ENCODE data around the gene RCN1. TPM values are rescaled to one million over a fixed set of nuclear protein-coding genes. Genes with fewer than 3 reads are reported as not detected.
A peak's percentile ranks its signal among the peaks of the same experiment; 100 is the strongest.

The RCN1 gene
- polyA plus RNA-seq (2013, experiment 1 of 4), result 302 TPM
- polyA plus RNA-seq (2013, experiment 2 of 4), result 305 TPM
- 212 TPM for polyA plus RNA-seq (2013, experiment 3 of 4)
- 237 TPM for polyA plus RNA-seq (2013, experiment 4 of 4)

DNA sequence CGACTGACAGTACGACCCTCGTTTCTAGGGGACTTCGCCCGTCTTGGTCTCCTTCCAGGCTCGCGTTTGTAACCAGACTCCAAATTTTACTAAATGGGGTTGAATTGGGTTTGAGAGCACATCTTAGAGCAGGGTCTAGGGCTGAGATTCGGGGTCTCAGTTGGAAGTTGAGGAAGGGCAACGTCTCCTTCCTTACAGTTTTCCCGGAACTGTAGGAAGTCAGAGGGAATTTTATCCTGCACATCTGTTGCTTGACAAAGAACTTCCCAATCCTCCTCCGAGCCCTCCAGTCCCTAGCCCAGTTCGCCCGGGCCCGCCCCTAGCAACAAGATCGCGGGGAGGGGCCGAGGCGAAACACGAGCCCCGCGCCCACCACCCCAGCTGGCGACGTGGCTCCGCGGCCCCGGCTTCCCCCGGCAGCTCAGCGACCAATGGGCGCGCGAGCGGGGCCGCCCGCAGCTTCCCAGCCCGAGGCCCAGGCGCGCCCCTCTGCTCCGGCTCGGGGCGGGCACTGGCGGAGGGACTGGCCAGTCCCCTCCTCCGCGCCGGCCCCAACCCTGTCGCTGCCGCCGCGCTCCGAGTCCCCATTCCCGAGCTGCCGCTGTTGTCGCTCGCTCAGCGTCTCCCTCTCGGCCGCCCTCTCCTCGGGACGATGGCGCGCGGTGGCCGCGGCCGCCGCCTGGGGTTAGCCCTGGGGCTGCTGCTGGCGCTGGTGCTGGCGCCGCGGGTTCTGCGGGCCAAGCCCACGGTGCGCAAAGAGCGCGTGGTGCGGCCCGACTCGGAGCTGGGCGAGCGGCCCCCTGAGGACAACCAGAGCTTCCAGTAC is at the start of gene RCN1:
Gene RCN1, plus strand, starts transcription at position 530 of the 826 bp plus-strand sequence. Its CDS starts 123 bp downstream, at position 653.
- 1 to 2% methylated on average over 70 to 71 of the region's 79 CpGs for WGBS, 2 experiments
- H3K9me3 ChIP-seq (ENCODE audit: control insufficient read depth, low read length), result no peaks in the 10 kb centered on the region
- peak within 1 kb of the TSS; percentile 94 for H3K27ac ChIP-seq (ENCODE audit: insufficient read depth, low read depth, low read length, poor library complexity, severe bottlenecking)
- H3K27me3 ChIP-seq (ENCODE audit: control insufficient read depth, insufficient read depth, low read length, poor library complexity, severe bottlenecking), result no peaks in the 10 kb centered on the region
- H3K36me3 ChIP-seq (ENCODE audit: control insufficient read depth, insufficient read depth, low read length), result no peaks in the 10 kb centered on the region
- peaks cover 8% of the 10 kb centered on the region for H3K4me1 ChIP-seq (ENCODE audit: control insufficient read depth, insufficient read depth, low read length)
- H3K4me3 ChIP-seq (ENCODE audit: insufficient read depth, low read depth, low read length), result peak within 1 kb of the TSS; percentile 90

GRCh38 chr11:32043737-32044136 is 47.1 kb upstream of the RCN1 start:
- Histone ChIP-seq H3K4me3 (ENCODE audit: insufficient read depth, low read depth, low read length) (no peak overlapping the region), H3K27ac (ENCODE audit: insufficient read depth, low read depth, low read length, poor library complexity, severe bottlenecking) (no peak overlapping the region), H3K27me3 (ENCODE audit: control insufficient read depth, insufficient read depth, low read length, poor library complexity, severe bottlenecking) (no peaks in the 10 kb centered on the region), H3K4me1 (ENCODE audit: control insufficient read depth, insufficient read depth, low read length) (no peaks in the 10 kb centered on the region), H3K9me3 (ENCODE audit: control insufficient read depth, low read length) (no peaks in the 10 kb centered on the region), H3K36me3 (ENCODE audit: control insufficient read depth, insufficient read depth, low read length) (no peaks in the 10 kb centered on the region)
- WGBS, 2 experiments, result 96 to 100% methylated on average over 1 of the region's 1 CpG

GRCh38 chr11:32044158-32044863 is 46.6 kb upstream of the RCN1 start:
- H3K27me3 ChIP-seq (ENCODE audit: control insufficient read depth, insufficient read depth, low read length, poor library complexity, severe bottlenecking), result no peaks in the 10 kb centered on the region
- no peak overlapping the region for H3K4me3 ChIP-seq (ENCODE audit: insufficient read depth, low read depth, low read length)
- no peak overlapping the region for H3K27ac ChIP-seq (ENCODE audit: insufficient read depth, low read depth, low read length, poor library complexity, severe bottlenecking)
- H3K9me3 ChIP-seq (ENCODE audit: control insufficient read depth, low read length), result no peaks in the 10 kb centered on the region
- no peaks in the 10 kb centered on the region for H3K36me3 ChIP-seq (ENCODE audit: control insufficient read depth, insufficient read depth, low read length)
- WGBS, 2 experiments, result 72 to 73% methylated on average over 4 of the region's 4 CpGs
- H3K4me1 ChIP-seq (ENCODE audit: control insufficient read depth, insufficient read depth, low read length), result no peaks in the 10 kb centered on the region

- Histone ChIP-seq H3K36me3 (ENCODE audit: control insufficient read depth, insufficient read depth, low read length) (no peaks in the 10 kb centered on the region), H3K4me1 (ENCODE audit: control insufficient read depth, insufficient read depth, low read length) (no peaks in the 10 kb centered on the region), H3K9me3 (ENCODE audit: control insufficient read depth, low read length) (no peaks in the 10 kb centered on the region), H3K4me3 (ENCODE audit: insufficient read depth, low read depth, low read length) (no peak overlapping the region), H3K27me3 (ENCODE audit: control insufficient read depth, insufficient read depth, low read length, poor library complexity, severe bottlenecking) (no peaks in the 10 kb centered on the region), H3K27ac (ENCODE audit: insufficient read depth, low read depth, low read length, poor library complexity, severe bottlenecking) (no peak overlapping the region)
Measured at GRCh38 chr11:32045456-32045855, 45.4 kb upstream of the RCN1 start.

- WGBS, 2 experiments, result 95% methylated on average over 4 of the region's 4 CpGs
- Histone ChIP-seq H3K27ac (ENCODE audit: insufficient read depth, low read depth, low read length, poor library complexity, severe bottlenecking) (no peak overlapping the region), H3K27me3 (ENCODE audit: control insufficient read depth, insufficient read depth, low read length, poor library complexity, severe bottlenecking) (no peaks in the 10 kb centered on the region), H3K9me3 (ENCODE audit: control insufficient read depth, low read length) (no peaks in the 10 kb centered on the region), H3K4me1 (ENCODE audit: control insufficient read depth, insufficient read depth, low read length) (no peaks in the 10 kb centered on the region), H3K36me3 (ENCODE audit: control insufficient read depth, insufficient read depth, low read length) (no peaks in the 10 kb centered on the region), H3K4me3 (ENCODE audit: insufficient read depth, low read depth, low read length) (no peak overlapping the region)
Measured at GRCh38 chr11:32050264-32050663, 40.6 kb upstream of the RCN1 start.

GRCh38 chr11:32052215-32052614 is 38.7 kb upstream of the RCN1 start:
- Histone ChIP-seq H3K4me3 (ENCODE audit: insufficient read depth, low read depth, low read length) (no peak overlapping the region), H3K27me3 (ENCODE audit: control insufficient read depth, insufficient read depth, low read length, poor library complexity, severe bottlenecking) (no peaks in the 10 kb centered on the region), H3K27ac (ENCODE audit: insufficient read depth, low read depth, low read length, poor library complexity, severe bottlenecking) (no peak overlapping the region), H3K36me3 (ENCODE audit: control insufficient read depth, insufficient read depth, low read length) (no peaks in the 10 kb centered on the region), H3K9me3 (ENCODE audit: control insufficient read depth, low read length) (no peaks in the 10 kb centered on the region), H3K4me1 (ENCODE audit: control insufficient read depth, insufficient read depth, low read length) (no peaks in the 10 kb centered on the region)
- 40 to 42% methylated on average over 6 of the region's 6 CpGs for WGBS, 2 experiments

DNA sequence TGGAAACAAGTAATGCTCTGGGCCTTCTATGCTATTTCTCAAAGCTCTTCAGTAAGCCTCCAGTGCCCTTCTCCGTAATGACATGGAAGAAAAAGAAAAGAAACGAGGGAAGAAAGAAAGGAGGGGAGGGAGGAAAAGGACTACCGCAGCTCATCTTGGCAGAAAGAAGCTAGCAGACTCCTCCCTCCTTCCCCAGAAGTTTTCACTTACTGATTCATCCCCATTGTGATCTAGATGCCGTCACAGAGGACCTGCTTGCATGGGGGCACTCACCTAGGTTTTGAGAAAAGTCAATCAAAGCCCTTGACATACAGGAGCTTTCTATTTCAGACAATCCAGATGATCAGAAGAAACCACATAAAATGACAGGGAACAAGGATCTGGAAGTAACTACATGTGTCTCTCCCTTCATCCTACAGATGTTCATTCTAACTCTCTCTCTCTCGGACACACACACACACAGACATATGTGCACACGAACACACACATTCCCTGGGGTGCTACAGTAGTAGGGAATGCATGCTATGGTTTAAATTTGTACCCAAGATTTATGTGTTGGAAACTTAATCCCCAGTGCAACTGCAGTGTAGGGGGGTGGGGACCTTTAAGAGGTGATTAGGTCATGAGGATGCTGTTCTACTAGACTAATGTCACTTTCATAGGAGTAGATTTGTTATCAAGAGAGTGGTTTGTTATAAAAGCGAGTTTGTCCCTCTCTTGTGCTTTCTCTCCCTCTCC is 37.6 kb upstream of the RCN1 start:
- Histone ChIP-seq H3K27me3 (ENCODE audit: control insufficient read depth, insufficient read depth, low read length, poor library complexity, severe bottlenecking) (no peaks in the 10 kb centered on the region), H3K9me3 (ENCODE audit: control insufficient read depth, low read length) (no peaks in the 10 kb centered on the region), H3K4me1 (ENCODE audit: control insufficient read depth, insufficient read depth, low read length) (no peaks in the 10 kb centered on the region), H3K27ac (ENCODE audit: insufficient read depth, low read depth, low read length, poor library complexity, severe bottlenecking) (no peak overlapping the region), H3K4me3 (ENCODE audit: insufficient read depth, low read depth, low read length) (no peak overlapping the region), H3K36me3 (ENCODE audit: control insufficient read depth, insufficient read depth, low read length) (no peaks in the 10 kb centered on the region)
- 71 to 85% methylated on average over 6 to 7 of the region's 7 CpGs for WGBS, 2 experiments

GRCh38 chr11:32055861-32056260 is 35.0 kb upstream of the RCN1 start:
- Histone ChIP-seq H3K4me3 (ENCODE audit: insufficient read depth, low read depth, low read length) (no peak overlapping the region), H3K36me3 (ENCODE audit: control insufficient read depth, insufficient read depth, low read length) (no peaks in the 10 kb centered on the region), H3K27me3 (ENCODE audit: control insufficient read depth, insufficient read depth, low read length, poor library complexity, severe bottlenecking) (no peaks in the 10 kb centered on the region), H3K9me3 (ENCODE audit: control insufficient read depth, low read length) (no peaks in the 10 kb centered on the region), H3K4me1 (ENCODE audit: control insufficient read depth, insufficient read depth, low read length) (no peaks in the 10 kb centered on the region), H3K27ac (ENCODE audit: insufficient read depth, low read depth, low read length, poor library complexity, severe bottlenecking) (no peak overlapping the region)
- WGBS, 2 experiments, result 89 to 90% methylated on average over 2 of the region's 2 CpGs

- no peaks in the 10 kb centered on the region for H3K36me3 ChIP-seq (ENCODE audit: control insufficient read depth, insufficient read depth, low read length)
- no peaks in the 10 kb centered on the region for H3K9me3 ChIP-seq (ENCODE audit: control insufficient read depth, low read length)
- no peak overlapping the region for H3K4me3 ChIP-seq (ENCODE audit: insufficient read depth, low read depth, low read length)
- H3K27ac ChIP-seq (ENCODE audit: insufficient read depth, low read depth, low read length, poor library complexity, severe bottlenecking), result no peak overlapping the region
- H3K27me3 ChIP-seq (ENCODE audit: control insufficient read depth, insufficient read depth, low read length, poor library complexity, severe bottlenecking), result no peaks in the 10 kb centered on the region
- WGBS, 2 experiments, result 89 to 94% methylated on average over 3 to 6 of the region's 6 CpGs
- no peaks in the 10 kb centered on the region for H3K4me1 ChIP-seq (ENCODE audit: control insufficient read depth, insufficient read depth, low read length)
Measured at GRCh38 chr11:32056438-32056837, 34.4 kb upstream of the RCN1 start.
